ENCODE data around the gene OGDH. TPM values are rescaled to one million over a fixed set of nuclear protein-coding genes. Genes with fewer than 3 reads are reported as not detected.

The OGDH gene
- total RNA-seq, 2 experiments from 2014 or later, result 82.1 to 86.4 TPM

- CTCF ChIA-PET, result interaction anchor here (0.6 to 0.9 kb wide), 2 partner anchors 19 to 51 kb away, joined by 3 read pairs; no protein-coding TSS in a partner anchor
- POLR2A ChIA-PET, result no interaction called here
Measured at GRCh38 chr7:44738051-44738723, 131.8 kb downstream of the OGDH start.

GRCh38 chr7:44738876-44739665 is 132.6 kb downstream of the OGDH start:
- ChIA-PET CTCF (no interaction called here), POLR2A (interaction anchor here (0.7 kb wide), 1 partner anchor 103 kb away, joined by 3 read pairs; no protein-coding TSS in a partner anchor)

GRCh38 chr7:44740055-44740454 is 133.6 kb downstream of the OGDH start:
- CTCF ChIA-PET, result no interaction called here
- POLR2A ChIA-PET, result interaction anchor here (0.7 kb wide), 1 partner anchor 104 kb away, joined by 3 read pairs; no protein-coding TSS in a partner anchor

- ChIA-PET POLR2A (interaction anchor here (0.7 kb wide), 1 partner anchor 24 kb away, joined by 3 read pairs; no protein-coding TSS in a partner anchor), CTCF (interaction anchor here (1.7 kb wide), 1 partner anchor 10 kb away, joined by 5 read pairs; no protein-coding TSS in a partner anchor)
Measured at GRCh38 chr7:44743750-44744149, 137.3 kb downstream of the OGDH start.

- CTCF ChIA-PET, result interaction anchor here (0.7 to 0.9 kb wide), 2 partner anchors 111 to 160 kb away, joined by 3 read pairs; no protein-coding TSS in a partner anchor
- POLR2A ChIA-PET, result interaction anchor here (0.6 to 0.7 kb wide), 2 partner anchors 20 to 167 kb away, joined by 3 read pairs; no protein-coding TSS in a partner anchor
Measured at GRCh38 chr7:44748045-44748947, 141.9 kb downstream of the OGDH start, which contains the start of gene ZMIZ2. ZMIZ2 (plus strand) TSS chr7:44748847; CDS start chr7:44756250, 7,403 bp downstream.

GRCh38 chr7:44748948-44749731 is 142.7 kb downstream of the OGDH start:
- CTCF ChIA-PET, result interaction anchor here (1.0 to 1.2 kb wide), 4 partner anchors 108 to 175 kb away, joined by 3 to 4 read pairs (median 3); partner anchors contain the start of gene DDX56
- POLR2A ChIA-PET, result interaction anchor here (0.6 to 1.1 kb wide), 7 partner anchors 19 to 143 kb away, joined by 3 to 4 read pairs (median 3); no protein-coding TSS in a partner anchor

- ChIA-PET POLR2A (interaction anchor here (1.1 kb wide), 3 partner anchors 98 to 144 kb away, joined by 3 to 4 read pairs (median 4); no protein-coding TSS in a partner anchor), CTCF (interaction anchor here (0.7 to 1.2 kb wide), 5 partner anchors 10 to 176 kb away, joined by 3 to 4 read pairs (median 3); partner anchors contain the start of gene DDX56)
Measured at GRCh38 chr7:44749992-44750391, 143.6 kb downstream of the OGDH start.

- POLR2A ChIA-PET, result interaction anchor here (1.1 kb wide), 2 partner anchors 98 to 117 kb away, joined by 4 read pairs; no protein-coding TSS in a partner anchor
- CTCF ChIA-PET, result interaction anchor here (0.7 to 1.2 kb wide), 4 partner anchors 9 to 177 kb away, joined by 3 to 4 read pairs (median 3); partner anchors contain the start of gene DDX56
Measured at GRCh38 chr7:44750424-44750823, 144.0 kb downstream of the OGDH start.

GRCh38 chr7:44750921-44751571 is 144.6 kb downstream of the OGDH start:
- CTCF ChIA-PET, result no interaction called here
- POLR2A ChIA-PET, result interaction anchor here (0.6 to 1.2 kb wide), 4 partner anchors 15 to 97 kb away, joined by 3 to 6 read pairs (median 3); partner anchors contain the start of gene H2AZ2

- CTCF ChIA-PET, result no interaction called here
- POLR2A ChIA-PET, result no interaction called here
Measured at GRCh38 chr7:44752822-44753221, 146.4 kb downstream of the OGDH start.

- ChIA-PET CTCF (no interaction called here), POLR2A (no interaction called here)
Measured at GRCh38 chr7:44754802-44755697, 148.6 kb downstream of the OGDH start.

- POLR2A ChIA-PET, result interaction anchor here (0.7 kb wide), 1 partner anchor 130 kb away, joined by 3 read pairs; no protein-coding TSS in a partner anchor
- CTCF ChIA-PET, result no interaction called here
Measured at GRCh38 chr7:44755698-44756627, 149.5 kb downstream of the OGDH start.

GRCh38 chr7:44756904-44757303 is 150.5 kb downstream of the OGDH start:
- POLR2A ChIA-PET, result interaction anchor here (0.7 kb wide), 1 partner anchor 129 kb away, joined by 3 read pairs; no protein-coding TSS in a partner anchor
- CTCF ChIA-PET, result interaction anchor here (0.9 kb wide), 1 partner anchor 19 kb away, joined by 3 read pairs; no protein-coding TSS in a partner anchor

- CTCF ChIA-PET, result interaction anchor here (0.9 kb wide), 1 partner anchor 20 kb away, joined by 3 read pairs; no protein-coding TSS in a partner anchor
- POLR2A ChIA-PET, result no interaction called here
Measured at GRCh38 chr7:44757311-44757710, 150.9 kb downstream of the OGDH start.

- CTCF ChIA-PET, result no interaction called here
- POLR2A ChIA-PET, result no interaction called here
Measured at GRCh38 chr7:44757739-44758138, 151.3 kb downstream of the OGDH start.
